ENCODE results near the gene GGA1. TPM values are rescaled to one million over a fixed set of nuclear protein-coding genes. Genes with fewer than 3 reads are reported as not detected.

The GGA1 gene
- total RNA-seq, 3 donors from 2014 or later, result 73.3 to 79.5 (median 77.3) TPM

GRCh38 chr22:37669586-37669985 is 61.0 kb downstream of the GGA1 start:
- H3K36me3 Mint-ChIP-seq (ENCODE audit: insufficient read depth), result peaks cover 4% of the 10 kb centered on the region
- DNase-seq, result no peak
- H3K27me3 Mint-ChIP-seq (ENCODE audit: low read depth), result no peaks in the 10 kb centered on the region
- ATAC-seq, result peak; percentile 36 to 52
- no peak overlapping the region for H3K4me3 Mint-ChIP-seq
- peaks cover 36% of the 10 kb centered on the region for H3K4me1 Mint-ChIP-seq (ENCODE audit: low read depth)
- no peaks in the 10 kb centered on the region for H3K9me3 Mint-ChIP-seq

- ATAC-seq, result no peak
- no peak for DNase-seq
- Mint-ChIP-seq H3K4me1 (ENCODE audit: low read depth) (peaks cover 55% of the 10 kb centered on the region), H3K27me3 (ENCODE audit: low read depth) (no peaks in the 10 kb centered on the region), H3K4me3 (peak overlapping the region; percentile 13), H3K9me3 (no peaks in the 10 kb centered on the region), H3K36me3 (ENCODE audit: insufficient read depth) (no peaks in the 10 kb centered on the region)
Measured at GRCh38 chr22:37672206-37672919, 63.7 kb downstream of the GGA1 start.

- Mint-ChIP-seq H3K4me1 (ENCODE audit: low read depth) (peaks cover 60% of the 10 kb centered on the region), H3K4me3 (no peak overlapping the region), H3K9me3 (no peaks in the 10 kb centered on the region), H3K27me3 (ENCODE audit: low read depth) (no peaks in the 10 kb centered on the region), H3K36me3 (ENCODE audit: insufficient read depth) (no peaks in the 10 kb centered on the region)
- no peak for ATAC-seq
- no peak for DNase-seq
Measured at GRCh38 chr22:37672920-37673455, 64.4 kb downstream of the GGA1 start.

- H3K36me3 Mint-ChIP-seq (ENCODE audit: insufficient read depth), result no peaks in the 10 kb centered on the region
- H3K9me3 Mint-ChIP-seq, result no peaks in the 10 kb centered on the region
- H3K4me3 Mint-ChIP-seq, result peak overlapping the region; percentile 64
- no peak for DNase-seq
- no peaks in the 10 kb centered on the region for H3K27me3 Mint-ChIP-seq (ENCODE audit: low read depth)
- no peak for ATAC-seq
- H3K4me1 Mint-ChIP-seq (ENCODE audit: low read depth), result peaks cover 62% of the 10 kb centered on the region
Measured at GRCh38 chr22:37674248-37674647, 65.6 kb downstream of the GGA1 start.

- ATAC-seq (peak; percentile 23 to 35), DNase-seq (peak; percentile 30)
- Mint-ChIP-seq H3K27me3 (ENCODE audit: low read depth) (no peaks in the 10 kb centered on the region), H3K9me3 (no peaks in the 10 kb centered on the region), H3K4me3 (peak within 1 kb of the TSS; percentile 86), H3K4me1 (ENCODE audit: low read depth) (peaks cover 60% of the 10 kb centered on the region), H3K36me3 (ENCODE audit: insufficient read depth) (no peaks in the 10 kb centered on the region)
Measured at GRCh38 chr22:37674951-37675929, 66.6 kb downstream of the GGA1 start, which contains the start of gene LGALS1. Gene LGALS1 (plus strand): TSS chr22:37675636. CDS start chr22:37675703, 67 bp downstream.

- Mint-ChIP-seq H3K4me1 (ENCODE audit: low read depth) (peaks cover 58% of the 10 kb centered on the region), H3K27me3 (ENCODE audit: low read depth) (no peaks in the 10 kb centered on the region), H3K9me3 (no peaks in the 10 kb centered on the region), H3K36me3 (ENCODE audit: insufficient read depth) (no peaks in the 10 kb centered on the region), H3K4me3 (peak overlapping the region; percentile 86)
- no peak for ATAC-seq
- DNase-seq, result no peak
Measured at GRCh38 chr22:37675930-37676735, 67.5 kb downstream of the GGA1 start.

- ATAC-seq, result peak; percentile 89 to 90
- Mint-ChIP-seq H3K9me3 (no peaks in the 10 kb centered on the region), H3K27me3 (ENCODE audit: low read depth) (no peaks in the 10 kb centered on the region), H3K4me3 (peak overlapping the region; percentile 86), H3K4me1 (ENCODE audit: low read depth) (peaks cover 59% of the 10 kb centered on the region), H3K36me3 (ENCODE audit: insufficient read depth) (no peaks in the 10 kb centered on the region)
- peak; percentile 93 for DNase-seq
Measured at GRCh38 chr22:37676736-37677492, 68.3 kb downstream of the GGA1 start.

- peak overlapping the region; percentile 86 for H3K4me3 Mint-ChIP-seq
- H3K36me3 Mint-ChIP-seq (ENCODE audit: insufficient read depth), result no peaks in the 10 kb centered on the region
- H3K9me3 Mint-ChIP-seq, result no peaks in the 10 kb centered on the region
- peaks cover 52% of the 10 kb centered on the region for H3K4me1 Mint-ChIP-seq (ENCODE audit: low read depth)
- no peaks in the 10 kb centered on the region for H3K27me3 Mint-ChIP-seq (ENCODE audit: low read depth)
- ATAC-seq (peak; percentile 32 to 38), DNase-seq (no peak)
Measured at GRCh38 chr22:37677493-37677974, 68.9 kb downstream of the GGA1 start.

- DNase-seq, result no peak
- Mint-ChIP-seq H3K9me3 (no peaks in the 10 kb centered on the region), H3K4me1 (ENCODE audit: low read depth) (peaks cover 45% of the 10 kb centered on the region), H3K4me3 (peak overlapping the region; percentile 55), H3K27me3 (ENCODE audit: low read depth) (no peaks in the 10 kb centered on the region), H3K36me3 (ENCODE audit: insufficient read depth) (no peaks in the 10 kb centered on the region)
- no peak for ATAC-seq
Measured at GRCh38 chr22:37678372-37678771, 69.7 kb downstream of the GGA1 start.

- Mint-ChIP-seq H3K4me1 (ENCODE audit: low read depth) (peaks cover 36% of the 10 kb centered on the region), H3K4me3 (peak overlapping the region; percentile 32), H3K27me3 (ENCODE audit: low read depth) (no peaks in the 10 kb centered on the region), H3K9me3 (no peaks in the 10 kb centered on the region), H3K36me3 (ENCODE audit: insufficient read depth) (no peaks in the 10 kb centered on the region)
- DNase-seq (no peak), ATAC-seq (no peak)
Measured at GRCh38 chr22:37679670-37680069, 71.0 kb downstream of the GGA1 start.

- DNase-seq (no peak), ATAC-seq (no peak)
- Mint-ChIP-seq H3K27me3 (ENCODE audit: low read depth) (no peaks in the 10 kb centered on the region), H3K9me3 (no peaks in the 10 kb centered on the region), H3K36me3 (ENCODE audit: insufficient read depth) (no peaks in the 10 kb centered on the region), H3K4me1 (ENCODE audit: low read depth) (peaks cover 32% of the 10 kb centered on the region), H3K4me3 (no peak overlapping the region)
Measured at GRCh38 chr22:37680191-37680851, 71.7 kb downstream of the GGA1 start.

- H3K9me3 Mint-ChIP-seq, result no peaks in the 10 kb centered on the region
- no peaks in the 10 kb centered on the region for H3K36me3 Mint-ChIP-seq (ENCODE audit: insufficient read depth)
- H3K4me1 Mint-ChIP-seq (ENCODE audit: low read depth), result peaks cover 27% of the 10 kb centered on the region
- DNase-seq (no peak), ATAC-seq (no peak)
- no peak overlapping the region for H3K4me3 Mint-ChIP-seq
- H3K27me3 Mint-ChIP-seq (ENCODE audit: low read depth), result no peaks in the 10 kb centered on the region
Measured at GRCh38 chr22:37681001-37681424, 72.4 kb downstream of the GGA1 start.
